NK-92 (cell line): ENCODE results near the gene HS6ST2.

Source experiments
- DNase-seq: peaks from one replicate; lab custom pipeline; 2025; ENCODE audit not compliant: unreplicated experiment; lab: John Stamatoyannopoulos, UW

HS6ST2 gene

GRCh38 chrX:132853040-132853439, 105.4 kb downstream of the HS6ST2 start:
- no peak for DNase-seq

DNA sequence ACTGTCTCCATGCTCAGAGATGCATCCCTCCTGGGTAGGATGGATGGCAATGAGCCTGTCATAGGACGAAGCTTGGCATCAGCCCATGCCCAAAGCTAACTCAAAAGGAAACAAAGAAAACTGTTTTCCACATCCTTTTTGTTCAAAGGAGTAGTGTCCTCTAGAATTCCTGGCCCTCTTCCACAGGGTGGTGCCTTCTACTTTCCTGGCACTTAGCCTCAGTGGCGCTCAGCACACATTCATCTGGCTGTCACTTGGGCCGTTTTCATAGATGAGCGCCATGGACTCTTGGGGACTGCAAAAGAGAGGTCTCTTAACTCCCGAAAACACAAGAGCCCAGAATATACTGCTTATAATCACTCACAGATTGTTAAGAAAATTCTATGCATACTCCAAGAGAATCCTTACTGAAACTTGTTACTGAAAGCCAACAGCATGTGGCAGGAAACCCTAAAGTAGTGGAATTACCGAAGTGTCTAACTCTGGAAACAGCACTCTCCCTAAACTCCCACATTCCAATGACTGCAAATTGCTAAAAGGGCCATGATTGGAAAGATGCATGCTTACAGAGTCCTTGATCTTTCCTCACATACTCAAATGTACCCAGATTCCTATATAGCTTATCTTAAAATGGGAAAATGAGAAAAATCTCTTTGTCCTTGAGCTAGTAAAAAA, 110.0 kb downstream of the HS6ST2 start:
- DNase-seq, result no peak

- DNase-seq, result no peak
Observed at GRCh38 chrX:132843363-132843762, 115.1 kb downstream of the HS6ST2 start.

DNA sequence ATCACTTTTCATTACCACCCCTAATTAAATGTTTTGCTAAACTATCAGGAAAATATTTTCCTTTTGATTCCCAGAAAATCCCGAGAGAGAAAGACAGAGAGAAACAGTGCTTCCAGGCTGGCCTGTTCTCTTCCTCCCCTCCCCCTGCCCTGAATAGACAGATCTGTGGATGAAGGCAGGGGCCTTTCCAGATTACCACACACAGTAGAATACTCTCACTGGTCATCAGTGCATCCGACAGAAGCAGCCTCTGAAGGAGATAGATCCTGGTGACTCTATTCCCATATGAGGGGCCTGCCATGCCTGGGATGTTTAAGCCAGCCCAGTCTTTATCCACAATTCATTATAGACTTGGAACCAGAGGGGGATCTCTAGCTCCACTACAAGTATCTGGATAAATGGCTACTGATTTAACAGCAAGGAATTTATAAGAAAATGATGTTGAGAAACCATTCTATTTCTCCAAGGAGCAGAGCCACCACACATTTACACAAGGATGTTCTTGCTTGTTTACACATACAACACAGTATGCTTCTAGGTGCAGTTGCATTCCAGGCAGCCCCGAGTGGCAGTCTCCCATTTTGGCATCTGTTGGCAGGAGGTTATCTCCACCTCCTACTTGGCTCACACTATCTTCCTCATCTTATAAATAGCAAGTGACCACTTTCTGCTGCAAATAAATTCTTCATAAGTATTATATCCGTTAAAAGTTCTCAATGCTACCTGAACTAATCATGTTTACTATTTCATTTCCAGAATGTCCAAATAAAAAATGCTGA, 115.8 kb downstream of the HS6ST2 start:
- DNase-seq, result no peak

DNA sequence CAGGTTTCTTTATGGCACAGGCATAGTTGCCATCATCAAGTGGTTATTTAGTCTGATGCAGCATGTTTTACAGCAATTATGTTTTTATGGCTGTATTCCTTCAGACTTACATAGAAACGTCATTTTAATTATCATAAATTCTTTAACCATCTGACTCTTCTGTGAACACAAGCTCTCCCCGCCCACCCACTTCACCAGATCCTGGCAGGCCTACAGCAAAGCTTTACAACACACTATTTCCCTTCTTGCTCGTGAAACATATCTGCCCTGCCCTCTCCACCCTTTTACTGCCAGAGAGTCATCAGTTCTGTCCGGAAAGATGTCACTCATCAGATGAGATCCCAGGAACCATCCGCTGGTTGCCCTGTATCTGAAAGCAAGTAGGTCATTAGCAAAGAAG, 120.5 kb downstream of the HS6ST2 start:
- DNase-seq, result no peak

DNA sequence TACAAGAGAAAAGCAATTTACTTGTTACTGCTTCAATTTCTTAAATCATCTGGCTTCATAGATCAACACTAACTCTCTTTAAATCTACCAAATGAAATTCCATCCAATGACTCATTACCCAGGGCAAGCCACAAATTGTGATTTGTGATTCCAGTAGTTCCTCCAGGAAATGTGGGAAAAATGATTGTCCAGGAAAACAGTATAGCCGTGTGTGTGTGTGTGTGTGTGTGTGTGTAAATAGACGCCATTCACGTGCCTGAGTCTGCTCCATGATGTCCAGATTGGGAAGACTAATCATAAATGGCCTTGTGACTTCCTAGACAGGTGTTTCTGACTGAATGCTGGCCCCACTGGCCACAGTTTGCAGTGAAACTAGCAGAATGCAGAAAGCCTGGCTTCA, 121.3 kb downstream of the HS6ST2 start:
- no peak for DNase-seq

DNA sequence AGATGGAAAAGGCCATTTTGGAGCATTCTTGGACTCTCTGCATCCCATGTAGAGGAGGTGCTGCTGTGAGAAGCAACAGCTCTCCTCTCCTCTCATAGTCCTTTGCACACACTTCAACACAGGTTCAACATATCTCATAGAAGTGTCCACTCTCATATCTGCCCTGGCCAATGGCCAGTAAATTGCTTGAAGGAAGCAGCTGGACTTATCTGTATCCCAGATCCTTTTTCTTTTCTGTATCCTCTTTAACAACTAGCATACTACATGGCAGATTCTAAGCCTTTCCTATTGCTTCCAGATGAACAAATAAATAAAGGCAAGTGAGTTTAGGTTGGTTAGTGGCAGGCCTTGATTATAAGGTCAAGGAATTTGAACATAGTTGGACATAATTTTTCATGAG, 122.0 kb downstream of the HS6ST2 start:
- no peak for DNase-seq

DNA sequence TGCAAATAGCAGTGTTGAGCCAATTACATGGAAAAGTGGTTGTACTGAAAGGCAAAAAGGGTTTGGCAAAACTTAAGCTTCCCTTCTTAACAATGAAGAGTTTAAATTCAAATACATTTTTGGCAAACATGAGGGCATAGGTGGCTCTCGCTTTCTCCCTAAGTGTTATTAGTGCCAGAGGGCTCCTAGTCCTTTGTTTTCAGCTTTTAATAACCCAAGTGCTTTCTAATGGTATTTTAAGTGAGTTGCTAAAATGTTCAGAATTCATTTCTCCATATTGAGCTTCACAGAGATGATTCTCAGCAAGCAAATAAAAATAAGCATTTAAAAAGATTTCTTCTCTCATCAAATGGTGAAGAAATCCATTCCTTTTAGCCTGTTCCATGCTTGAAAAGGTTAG, 123.7 kb downstream of the HS6ST2 start:
- no peak for DNase-seq

- DNase-seq, result no peak
Observed at GRCh38 chrX:132834109-132834508, 124.3 kb downstream of the HS6ST2 start.

GRCh38 chrX:132833373-132833772, 125.1 kb downstream of the HS6ST2 start:
- DNase-seq, result no peak

DNA sequence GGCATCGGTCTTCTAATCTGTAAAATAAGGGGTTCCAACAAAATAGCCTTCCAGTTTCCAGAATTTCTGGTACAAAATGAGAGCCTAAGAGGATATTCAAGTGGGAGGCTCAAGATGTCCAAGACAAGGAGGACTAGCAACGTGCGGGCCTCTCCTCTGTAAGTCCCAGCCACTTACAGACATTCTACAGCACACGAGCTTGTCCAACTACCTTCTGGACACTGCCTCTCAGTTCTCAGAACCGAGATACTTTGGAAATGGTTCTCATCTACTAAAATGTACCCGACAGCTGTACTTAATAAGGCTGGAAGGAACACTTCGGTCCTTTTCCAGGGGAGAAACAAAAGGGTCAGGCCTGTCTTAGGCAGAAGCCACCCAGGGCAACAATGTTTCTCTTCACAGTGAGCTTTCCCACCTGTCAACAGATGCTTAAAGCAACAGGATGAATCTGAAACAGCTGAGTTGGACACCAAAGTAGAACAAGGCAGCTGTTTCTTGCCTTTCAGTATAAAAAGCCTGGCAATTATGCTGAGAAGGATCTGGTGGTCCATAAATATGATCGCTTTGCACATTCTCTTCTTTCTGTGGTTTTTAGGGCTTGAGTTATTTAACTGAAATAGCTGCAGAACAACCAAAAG, 127.0 kb downstream of the HS6ST2 start:
- no peak for DNase-seq

GRCh38 chrX:132822634-132823012, 135.8 kb downstream of the HS6ST2 start:
- DNase-seq, result no peak

- no peak for DNase-seq
Observed at GRCh38 chrX:132821974-132822633, 136.3 kb downstream of the HS6ST2 start.

DNA sequence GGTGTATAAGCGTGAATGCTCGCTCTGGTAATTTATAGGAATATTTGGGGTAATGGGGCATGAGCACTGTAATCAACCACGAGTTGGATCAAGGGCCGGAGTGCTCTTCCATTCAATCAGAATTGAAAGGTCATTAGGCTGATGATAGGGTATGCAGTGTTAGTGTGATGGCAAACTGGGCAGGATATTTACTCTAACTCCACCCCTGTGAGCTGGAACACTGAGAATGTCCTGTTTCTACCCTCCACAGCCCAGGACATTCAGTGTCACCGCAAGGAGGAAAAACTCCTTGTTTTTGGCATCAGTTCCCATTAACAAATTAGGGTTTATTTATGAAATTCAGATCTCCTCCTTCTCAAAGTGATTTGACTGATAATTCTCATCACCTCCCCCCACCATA, 137.8 kb downstream of the HS6ST2 start:
- DNase-seq, result no peak

DNA sequence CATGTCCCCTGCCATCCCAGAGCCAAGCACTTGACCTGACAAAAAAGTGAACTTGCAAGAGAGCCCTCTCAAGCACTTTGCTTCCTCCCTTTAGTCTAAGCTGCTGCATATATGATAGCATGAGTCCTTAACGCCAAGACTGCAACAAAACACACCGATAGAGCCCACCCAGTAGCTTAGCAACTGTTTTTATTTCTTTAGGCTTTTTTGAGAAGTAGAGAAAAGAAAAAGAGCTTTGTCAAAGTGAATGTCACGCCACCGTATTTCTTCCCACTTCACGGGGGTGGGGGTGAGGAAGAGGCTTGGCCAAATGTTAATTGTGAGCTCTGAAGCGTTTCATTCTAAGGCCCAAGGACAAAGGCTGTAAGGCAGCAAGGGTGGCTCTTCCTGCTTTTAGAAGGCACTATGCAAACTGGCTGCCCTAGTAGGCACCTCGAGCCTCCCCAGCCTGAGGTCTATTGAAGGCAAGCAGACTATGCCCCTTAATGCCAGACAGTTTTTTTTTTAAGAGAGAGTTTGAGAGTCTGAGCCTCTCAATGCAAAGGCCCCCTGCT, 138.6 kb downstream of the HS6ST2 start:
- DNase-seq, result no peak

GRCh38 chrX:132818638-132819037, 139.8 kb downstream of the HS6ST2 start:
- DNase-seq, result no peak

- DNase-seq, result no peak
Observed at GRCh38 chrX:132815643-132816042, 142.8 kb downstream of the HS6ST2 start.

GRCh38 chrX:132810964-132811712, 147.3 kb downstream of the HS6ST2 start:
- no peak for DNase-seq

DNA sequence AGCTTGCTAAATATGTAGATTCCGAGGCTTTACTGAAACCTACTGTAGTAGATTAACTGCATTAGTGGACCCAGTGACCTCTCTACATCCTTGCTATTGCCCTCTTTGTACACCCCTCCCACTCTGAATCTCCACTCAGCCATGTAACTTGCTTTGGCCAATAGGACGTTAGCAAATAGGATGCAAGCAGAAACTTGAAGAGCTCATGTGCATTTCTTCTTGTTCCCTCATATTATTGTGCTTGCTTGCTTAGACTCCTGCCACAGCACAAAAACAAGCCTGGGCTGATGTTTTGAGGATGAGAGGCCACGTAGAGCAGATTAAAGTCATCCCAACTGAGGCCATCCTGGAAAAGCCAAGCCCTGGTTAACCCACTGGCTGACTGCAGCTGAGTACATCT, 147.9 kb downstream of the HS6ST2 start:
- no peak for DNase-seq

- DNase-seq, result no peak
Observed at GRCh38 chrX:132809581-132809980, 148.8 kb downstream of the HS6ST2 start.
